Neuronal stem cell (in vitro differentiated cells): ENCODE data around the gene RPL32.

Source experiments
- DNase-seq: peaks from one replicate; pipeline ENCODE4 v3.0.0-alpha.2; 2013; ENCODE audit warnings: low spot score
- H2AFZ ChIP-seq: one replicate; pipeline ENCODE4 v1.6.1; 2013; ENCODE audit warnings: mild to moderate bottlenecking, low read length, inconsistent platforms
- H2AK5ac ChIP-seq: 2 replicates; pipeline ENCODE4 v1.6.1; 2013; ENCODE audit warnings: low read depth, mild to moderate bottlenecking, inconsistent platforms, low read length, moderate library complexity, mixed read lengths
- H2BK120ac ChIP-seq: 2 replicates; pipeline ENCODE4 v1.6.1; 2013; ENCODE audit warnings: low read depth, mild to moderate bottlenecking, inconsistent platforms, low read length, moderate library complexity, mixed read lengths
- H2BK12ac ChIP-seq: one replicate; pipeline ENCODE4 v1.6.1; 2013; ENCODE audit warnings: low read length, inconsistent platforms
- H2BK15ac ChIP-seq: 2 replicates; pipeline ENCODE4 v1.6.1; 2013; ENCODE audit warnings: mild to moderate bottlenecking, low read length, inconsistent platforms, mixed read lengths
- H2BK5ac ChIP-seq: one replicate; pipeline ENCODE4 v1.6.1; 2013; ENCODE audit warnings: inconsistent platforms, mild to moderate bottlenecking, low read length, moderate library complexity
- H3K14ac ChIP-seq: one replicate; pipeline ENCODE4 v1.6.1; 2013; ENCODE audit warnings: low read length, inconsistent platforms
- H3K18ac ChIP-seq: 2 replicates; pipeline ENCODE4 v1.6.1; 2013; ENCODE audit warnings: low read length, inconsistent platforms
- H3K23ac ChIP-seq: 2 replicates; pipeline ENCODE4 v1.6.1; 2013; ENCODE audit warnings: low read depth, mild to moderate bottlenecking, mixed read lengths, low read length, inconsistent platforms; ENCODE audit not compliant: poor library complexity
- H3K27ac ChIP-seq: replicated peaks from 3 replicates; pipeline ENCODE4 v1.5.1; 2013; ENCODE audit warnings: low read length, inconsistent platforms
- H3K27me3 ChIP-seq, 3 experiments: 2 replicates each; pipeline ENCODE4 v1.6.1; 2013; ENCODE audit warnings: low read length in 3 of 3, mild to moderate bottlenecking in 2 of 3, inconsistent platforms in 1 of 3, low read depth in 1 of 3, mixed read lengths in 1 of 3, moderate library complexity in 1 of 3; ENCODE audit not compliant: control insufficient read depth in 3 of 3, insufficient read depth in 3 of 3
- H3K36me3 ChIP-seq, 2 donors: replicated peaks in 1 of 2; 2 replicates each; pipeline ENCODE4 v1.6.1; 2013; ENCODE audit warnings: low read length in 2 of 2; ENCODE audit not compliant: control insufficient read depth in 2 of 2, insufficient read depth in 2 of 2
- H3K4ac ChIP-seq: 2 replicates; pipeline ENCODE4 v1.6.1; 2013; ENCODE audit warnings: inconsistent platforms, mild to moderate bottlenecking, low read length, moderate library complexity
- H3K4me1 ChIP-seq, 2 donors: 1 replicate in 1 of 2; 2 replicates in 1 of 2; pipeline ENCODE4 v1.6.1; 2013; ENCODE audit warnings: low read length in 2 of 2, low read depth in 1 of 2; ENCODE audit not compliant: control insufficient read depth in 2 of 2, insufficient read depth in 1 of 2
- H3K4me2 ChIP-seq: one replicate; pipeline ENCODE4 v1.6.1; 2013; ENCODE audit warnings: mild to moderate bottlenecking, low read length, inconsistent platforms; ENCODE audit not compliant: insufficient read depth, poor library complexity, severe bottlenecking
- H3K4me3 ChIP-seq, 2 donors: 2 replicates each; pipeline ENCODE4 v1.5.1; 2013; ENCODE audit warnings: low read length in 2 of 2, mild to moderate bottlenecking in 2 of 2, inconsistent platforms in 1 of 2, moderate library complexity in 1 of 2
- H3K79me1 ChIP-seq: one replicate; pipeline ENCODE4 v1.6.1; 2013; ENCODE audit warnings: low read depth, mild to moderate bottlenecking, inconsistent platforms, low read length, moderate library complexity
- H3K9ac ChIP-seq: one replicate; pipeline ENCODE4 v1.6.1; 2013; ENCODE audit warnings: mild to moderate bottlenecking, low read depth, low read length, inconsistent platforms; ENCODE audit not compliant: poor library complexity
- H3K9me3 ChIP-seq, 2 donors: replicated peaks in 1 of 2; 2 replicates each; pipeline versions ENCODE3 to v1.6.1; 2013; ENCODE audit warnings: low read length in 2 of 2, mild to moderate bottlenecking in 2 of 2, inconsistent platforms in 1 of 2, low read depth in 1 of 2, mixed read lengths in 1 of 2, moderate library complexity in 1 of 2; ENCODE audit not compliant: control insufficient read depth in 2 of 2, insufficient read depth in 1 of 2
- H4K8ac ChIP-seq: one replicate; pipeline ENCODE4 v1.6.1; 2013; ENCODE audit warnings: low read depth, mild to moderate bottlenecking, inconsistent platforms, low read length, moderate library complexity
- H4K91ac ChIP-seq: one replicate; pipeline ENCODE4 v1.6.1; 2013; ENCODE audit warnings: low read length, low read depth, mild to moderate bottlenecking, inconsistent platforms; ENCODE audit not compliant: poor library complexity
- WGBS, 2 donors: extraction: QIAGEN DNeasy Blood & Tissue Kit; methylation state at CpG; one replicate each; pipeline ENCODE4 v1.1.7; 2013; ENCODE audit warnings: missing lambda C conversion rate in 2 of 2, mixed read lengths in 1 of 2; ENCODE audit not compliant: insufficient read length in 2 of 2, insufficient replicate concordance in 1 of 2; ENCODE audit errors: extremely low coverage in 2 of 2; 5-methylcytosine and 5-hydroxymethylcytosine counted together

RPL32 gene

DNA sequence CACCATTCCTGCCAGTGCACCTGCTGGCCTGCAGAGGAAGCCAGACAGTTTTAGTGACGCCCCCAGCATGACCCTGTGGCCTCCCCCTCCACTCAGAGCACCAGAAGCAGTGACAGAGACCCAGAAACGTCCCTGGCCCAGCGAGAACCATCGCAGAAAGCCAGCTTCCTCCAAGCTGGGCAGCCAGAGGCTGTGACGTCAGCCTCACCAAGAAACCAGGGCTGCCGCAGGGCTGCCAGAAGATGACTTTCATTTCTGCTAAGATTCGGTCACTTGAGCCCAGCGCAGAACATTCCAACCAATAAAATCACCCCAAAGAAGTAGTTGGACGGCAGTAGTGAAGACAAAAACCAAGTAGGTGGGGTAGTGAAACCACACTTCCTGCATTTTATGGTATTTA is 29.6 kb upstream of the RPL32 start:
- Histone ChIP-seq H3K9ac (no peak overlapping the region), H2AK5ac (no peak overlapping the region), H3K23ac (no peak overlapping the region), H3K79me1 (peaks cover 2% of the 10 kb centered on the region), H3K27me3 (peaks cover 0 to 23% (median 2%) of the 10 kb centered on the region in 3 experiments), H3K4ac (no peak overlapping the region), H4K8ac (no peak overlapping the region), H3K36me3 (no peaks in the 10 kb centered on the region), H3K14ac (no peak overlapping the region), H3K4me1 (peaks cover 13 to 14% of the 10 kb centered on the region in 2 donors), H3K18ac (no peak overlapping the region), H2BK12ac (no peak overlapping the region), H2BK5ac (no peak overlapping the region), H3K4me2 (no peak overlapping the region), H4K91ac (no peak overlapping the region), H2AFZ (no peak overlapping the region), H3K9me3 (peaks cover 0 to under 1% of the 10 kb centered on the region in 2 donors), H2BK120ac (no peak overlapping the region), H3K27ac (no peak overlapping the region), H3K4me3 (no peak overlapping the region), H2BK15ac (no peak overlapping the region)
- DNase-seq, result no peak
- no CpG with 5 or more reads among the region's 9 CpGs for WGBS, 2 donors

GRCh38 chr3:12869035-12869621 is 27.8 kb upstream of the RPL32 start:
- H3K4me1 ChIP-seq, result peaks cover 9 to 13% of the 10 kb centered on the region in 2 donors
- H4K8ac ChIP-seq, result no peak overlapping the region
- H2AK5ac ChIP-seq, result no peak overlapping the region
- H4K91ac ChIP-seq, result no peak overlapping the region
- H3K23ac ChIP-seq, result peak overlapping the region; percentile 65
- H2BK15ac ChIP-seq, result peak overlapping the region; percentile 37
- H3K36me3 ChIP-seq, result no peaks in the 10 kb centered on the region
- H2AFZ ChIP-seq, result peak overlapping the region; percentile 95
- H2BK5ac ChIP-seq, result peak overlapping the region; percentile 53
- H2BK12ac ChIP-seq, result no peak overlapping the region
- H3K9me3 ChIP-seq, result peaks cover 6 to 9% of the 10 kb centered on the region in 2 donors
- H3K18ac ChIP-seq, result peak overlapping the region; percentile 99
- H3K27me3 ChIP-seq, result peaks cover 0 to 23% (median 0%) of the 10 kb centered on the region in 3 experiments
- H3K9ac ChIP-seq, result peak overlapping the region; percentile 60
- DNase-seq, result peak; percentile 77
- H3K4me3 ChIP-seq, result peak overlapping the region; percentile 48 to 84
- no peak overlapping the region for H2BK120ac ChIP-seq
- peak overlapping the region; percentile 89 for H3K4me2 ChIP-seq
- no peak overlapping the region for H3K27ac ChIP-seq
- H3K79me1 ChIP-seq, result peaks cover 2% of the 10 kb centered on the region
- H3K14ac ChIP-seq, result no peak overlapping the region
- no CpG with 5 or more reads among the region's 28 CpGs for WGBS, 2 donors
- no peak overlapping the region for H3K4ac ChIP-seq

DNA sequence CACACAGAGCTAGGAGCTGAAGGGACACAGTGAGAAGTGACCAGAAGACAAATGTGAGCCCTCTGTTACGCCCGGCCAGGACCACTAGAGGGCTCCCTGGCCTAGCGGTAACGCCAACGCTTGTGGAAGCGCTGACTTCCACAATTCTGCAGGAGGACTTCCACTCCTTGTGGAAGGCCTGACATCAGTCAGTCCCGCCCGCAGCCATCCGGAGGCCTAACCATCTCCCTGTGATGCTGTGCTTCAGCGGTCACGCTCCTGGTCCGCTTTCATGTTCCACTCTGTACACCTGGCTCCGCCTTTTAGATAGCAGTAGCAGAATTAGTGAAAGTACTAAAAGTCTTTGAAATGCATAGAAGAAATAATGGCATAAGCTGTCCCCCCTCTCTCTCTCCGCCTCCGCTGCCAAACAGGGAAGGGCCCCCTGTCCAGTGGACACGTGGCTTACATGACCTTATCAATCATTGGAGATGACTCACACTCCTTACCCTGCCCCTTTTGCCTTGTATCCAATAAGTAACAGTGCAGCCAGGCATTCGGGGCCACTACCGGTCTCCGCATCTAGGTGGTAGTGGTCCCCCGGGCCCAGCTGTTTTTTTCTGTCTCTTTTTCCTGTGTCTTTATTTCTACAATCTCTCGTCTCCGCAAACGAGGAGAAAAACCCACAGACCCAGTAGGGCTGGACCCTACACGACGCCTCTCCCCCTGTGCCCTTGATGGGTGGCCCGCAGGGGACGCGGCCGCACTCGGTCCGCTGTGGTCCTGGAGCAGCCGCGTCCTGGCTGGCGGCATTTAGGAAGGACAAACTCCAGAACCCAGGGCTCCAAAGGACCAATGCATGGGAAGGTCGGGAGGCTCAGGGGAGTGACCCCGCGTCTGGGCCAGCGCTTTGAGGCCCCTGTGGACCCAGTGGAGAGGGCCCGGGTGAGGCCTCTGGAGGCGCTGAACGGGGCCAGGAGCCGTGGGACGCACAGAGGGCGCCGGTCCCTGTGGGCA is 27.0 kb upstream of the RPL32 start:
- peak overlapping the region; percentile 53 for H2BK5ac ChIP-seq
- H3K4me2 ChIP-seq, result peak overlapping the region; percentile 89
- H3K4me1 ChIP-seq, result peaks cover 9 to 11% of the 10 kb centered on the region in 2 donors
- no peak overlapping the region for H4K91ac ChIP-seq
- peak overlapping the region; percentile 77 for H3K9ac ChIP-seq
- H3K18ac ChIP-seq, result peak overlapping the region; percentile 99
- H2AFZ ChIP-seq, result peak overlapping the region; percentile 95
- no peaks in the 10 kb centered on the region for H3K36me3 ChIP-seq
- H2BK15ac ChIP-seq, result peak overlapping the region; percentile 37
- H3K23ac ChIP-seq, result peak overlapping the region; percentile 65
- H4K8ac ChIP-seq, result no peak overlapping the region
- H3K79me1 ChIP-seq, result peaks cover under 1% of the 10 kb centered on the region
- H3K27ac ChIP-seq, result no peak overlapping the region
- WGBS, 2 donors, result no CpG with 5 or more reads among the region's 45 CpGs
- peak overlapping the region; percentile 48 to 84 for H3K4me3 ChIP-seq
- H3K27me3 ChIP-seq, result peaks cover 0 to 23% (median 0%) of the 10 kb centered on the region in 3 experiments
- peak overlapping the region; percentile 81 for H2AK5ac ChIP-seq
- peak overlapping the region; percentile 89 for H3K4ac ChIP-seq
- H3K9me3 ChIP-seq, result peaks cover 6 to 9% of the 10 kb centered on the region in 2 donors
- H3K14ac ChIP-seq, result peak overlapping the region; percentile 56
- peak; percentile 82 for DNase-seq
- no peak overlapping the region for H2BK120ac ChIP-seq
- peak overlapping the region; percentile 22 for H2BK12ac ChIP-seq

- H4K91ac ChIP-seq, result no peak overlapping the region
- H3K4me2 ChIP-seq, result no peak overlapping the region
- H3K27me3 ChIP-seq, result peaks cover 0 to 21% (median under 1%) of the 10 kb centered on the region in 3 experiments
- no peak overlapping the region for H2AFZ ChIP-seq
- H3K9ac ChIP-seq, result no peak overlapping the region
- H3K4me1 ChIP-seq, result peaks cover 9 to 11% of the 10 kb centered on the region in 2 donors
- H2AK5ac ChIP-seq, result peak overlapping the region; percentile 74
- peaks cover 7 to 9% of the 10 kb centered on the region in 2 donors for H3K9me3 ChIP-seq
- WGBS, 2 donors, result no CpG with 5 or more reads among the region's 6 CpGs
- no peak overlapping the region for H3K4me3 ChIP-seq
- no peak for DNase-seq
- no peaks in the 10 kb centered on the region for H3K36me3 ChIP-seq
- H2BK5ac ChIP-seq, result no peak overlapping the region
- H2BK12ac ChIP-seq, result no peak overlapping the region
- H2BK15ac ChIP-seq, result no peak overlapping the region
- no peak overlapping the region for H3K14ac ChIP-seq
- no peaks in the 10 kb centered on the region for H3K79me1 ChIP-seq
- no peak overlapping the region for H3K18ac ChIP-seq
- no peak overlapping the region for H3K27ac ChIP-seq
- H2BK120ac ChIP-seq, result no peak overlapping the region
- H3K4ac ChIP-seq, result no peak overlapping the region
- no peak overlapping the region for H3K23ac ChIP-seq
- no peak overlapping the region for H4K8ac ChIP-seq
Observed at GRCh38 chr3:12866836-12867235, 25.5 kb upstream of the RPL32 start.
